SH-SY5Y (cell line): ENCODE results near the gene CCDC175.

Experiments used
- GATA2 ChIP-seq: IDR thresholded peaks from 2 replicates; pipeline ENCODE4 v1.6.1; 2011; ENCODE audit warnings: mild to moderate bottlenecking, low read depth, low read length
- GATA3 ChIP-seq: IDR thresholded peaks from 2 replicates; pipeline ENCODE4 v1.6.1; 2011; ENCODE audit warnings: low read depth, mild to moderate bottlenecking, low read length, moderate library complexity

DNA sequence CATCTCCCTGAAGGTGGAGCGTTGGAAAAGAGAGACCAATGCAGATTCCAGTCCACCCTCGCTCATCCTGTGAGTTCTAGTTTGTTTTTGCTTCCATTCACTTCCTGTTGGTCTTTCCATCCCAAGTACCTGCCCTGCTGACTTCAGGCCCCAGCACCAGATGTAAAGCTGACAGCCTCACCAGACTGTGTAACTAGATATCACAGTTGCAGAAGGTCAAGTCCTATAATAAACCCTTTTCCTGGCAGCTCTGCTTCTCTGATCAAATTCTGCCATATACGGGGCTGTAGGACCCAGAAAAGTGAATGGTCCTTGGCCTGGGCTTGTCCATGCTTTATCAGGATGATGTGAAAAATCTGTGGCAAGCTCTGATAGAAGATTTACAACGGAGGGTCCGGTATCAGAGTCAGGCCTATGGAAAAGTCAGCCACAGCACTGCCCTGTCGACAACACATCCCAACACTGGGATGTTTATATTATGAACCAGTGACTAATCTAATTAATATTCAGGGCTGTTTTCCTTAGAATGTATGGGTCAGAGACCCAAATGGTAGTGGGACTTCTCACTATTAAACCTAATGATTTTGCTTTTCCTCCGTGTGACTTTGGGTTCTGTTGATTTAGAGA is 42.1 kb downstream of the CCDC175 start:
- no peak for TF ChIP-seq GATA2
- TF ChIP-seq GATA3, result no peak
